Neural cell (in vitro differentiated cells): ENCODE measurements around the gene GPC2.

ENCODE experiments used
- CTCF ChIP-seq: fragments of 450-650 bp; IDR thresholded peaks from 2 replicates; pipeline ENCODE4 v1.5.1; 2014; ENCODE audit warnings: antibody characterized with exemption, mild to moderate bottlenecking, moderate library complexity; ENCODE audit not compliant: poor library complexity, severe bottlenecking
- EZH2 ChIP-seq: fragments of 200-600, 300-800 bp; shearing (Covaris generic), sonication (generic); IDR thresholded peaks from 2 replicates; pipeline ENCODE4 v1.6.1; 2014; ENCODE audit warnings: antibody characterized with exemption, low read length, borderline replicate concordance, mild to moderate bottlenecking; ENCODE audit not compliant: insufficient read depth, poor library complexity, severe bottlenecking
- MXI1 ChIP-seq: fragments of 450-650 bp; conservative IDR thresholded peaks from 2 replicates; pipeline ENCODE4 v1.6.1; 2014; ENCODE audit warnings: antibody characterized with exemption, mild to moderate bottlenecking; ENCODE audit not compliant: poor library complexity, severe bottlenecking
- POLR2AphosphoS5 ChIP-seq: IDR thresholded peaks from 2 replicates; pipeline ENCODE4 v1.6.1; 2012
- REST ChIP-seq: IDR thresholded peaks from 2 replicates; pipeline ENCODE4 v1.6.1; 2012; ENCODE audit warnings: borderline replicate concordance
- SMC3 ChIP-seq: fragments of 450-650 bp; conservative IDR thresholded peaks from 2 replicates; pipeline ENCODE4 v1.6.1; 2014; ENCODE audit warnings: antibody characterized with exemption, mild to moderate bottlenecking, moderate library complexity; ENCODE audit not compliant: poor library complexity

GRCh38 chr7:100158229-100159098 lies 18.7 kb downstream of the GPC2 start, which contains the start of gene TRAPPC14:
- TF ChIP-seq EZH2 (no peak), CTCF (no peak), SMC3 (peak; percentile 33), REST (no peak), POLR2AphosphoS5 (peak; percentile 68), MXI1 (peak; percentile 82)
